K562 (cell line): ENCODE data around the gene PLOD1. TPM values are rescaled to one million over a fixed set of nuclear protein-coding genes. Genes with fewer than 3 reads are reported as not detected.
A peak's percentile ranks its signal among the peaks of the same experiment; 100 is the strongest.

Source experiments
- FOXA3 ChIP-seq, 2 experiments: fragments of 450-650 bp in 1 of 2; sonication (generic) in 1 of 2; formaldehyde crosslinking; IDR thresholded peaks in 1 of 2; conservative IDR thresholded peaks in 1 of 2; 2 replicates each; pipeline versions ENCODE4 v1.4.0 to v1.8.0; 2020 to 2022; ENCODE audit warnings: mild to moderate bottlenecking in 2 of 2, missing genetic modification reagents in 1 of 2
- GABPB2 ChIP-seq: fragments of 250-450 bp; sonication (Bioruptor Pico); conservative IDR thresholded peaks from 2 replicates; pipeline ENCODE4 v1.5.1; 2021; ENCODE audit warnings: mild to moderate bottlenecking
- HDAC8 ChIP-seq: fragments of 450-650 bp; IDR thresholded peaks from 2 replicates; pipeline ENCODE4 v1.6.1; 2016; ENCODE audit warnings: mild to moderate bottlenecking, missing genetic modification characterization, moderate library complexity, missing compliant biosample characterization
- polyA plus RNA-seq, 8 experiments: library from polyadenylated mRNA; depleted of rRNA in 4 of 8; stranded (reverse) in 5 of 8; unstranded in 3 of 8; fragments of >200 nt; fragmentation: Nextera tagmentation in 2 of 8; fragmentation: Illumina TruSeq in 1 of 8; extraction: Ambion mirVana in 2 of 8; extraction: Trizol in 1 of 8; gene quantifications; 2 replicates each; pipeline versions ENCODE4 v1.2.1 to v1.2.3, GENCODE V29; 2011 to 2014; ENCODE audit warnings: inconsistent platforms in 1 of 8, missing spikeins in 1 of 8
- total RNA-seq, 7 experiments: library from RNA; depleted of rRNA in 6 of 7; stranded (reverse); fragments of >200 nt in 6 of 7; fragmentation: Illumina TruSeq in 2 of 7; extraction: Trizol in 2 of 7; gene quantifications; 2 replicates each; pipeline versions ENCODE4 v1.2.1 to v1.2.3, GENCODE V29; 2011 to 2021; ENCODE audit warnings: low replicate concordance in 1 of 7
- TF ChIP-seq, protein P1 (sequence below): fragments of 200-600 bp; sonication (generic); IDR thresholded peaks from one replicate; pipeline ENCODE4 v1.6.1; 2012; ENCODE audit warnings: mild to moderate bottlenecking, low read depth, low read length, inconsistent platforms
- TF ChIP-seq, protein P2 (sequence below): fragments of 250-450 bp; sonication (Bioruptor Pico); IDR thresholded peaks from 2 replicates; pipeline ENCODE4 v1.4.0; 2020; ENCODE audit warnings: mild to moderate bottlenecking, moderate library complexity
- TF ChIP-seq, protein P3 (sequence below), 2 experiments: fragments of 450-650 bp in 1 of 2; sonication (generic) in 1 of 2; formaldehyde crosslinking in 1 of 2; IDR thresholded peaks in 1 of 2; conservative IDR thresholded peaks in 1 of 2; 2 replicates each; pipeline versions ENCODE4 v1.6.1 to v1.8.1; 2016 to 2023; ENCODE audit warnings: mild to moderate bottlenecking in 2 of 2, moderate library complexity in 2 of 2, inconsistent platforms in 1 of 2, missing genetic modification reagents in 1 of 2
- TF ChIP-seq, protein P4 (sequence below): fragments of 250-450 bp; sonication (Bioruptor Pico); IDR thresholded peaks from 2 replicates; pipeline ENCODE4 v1.8.0; 2021; ENCODE audit warnings: mild to moderate bottlenecking, moderate library complexity

PLOD1 gene
- total and polyA plus RNA-seq, 9 of the 15 experiments (the other 6 are each of a cell fraction or from before 2014, with no cell fraction given), result 16.6 to 90.8 (median 52.7) TPM

DNA sequence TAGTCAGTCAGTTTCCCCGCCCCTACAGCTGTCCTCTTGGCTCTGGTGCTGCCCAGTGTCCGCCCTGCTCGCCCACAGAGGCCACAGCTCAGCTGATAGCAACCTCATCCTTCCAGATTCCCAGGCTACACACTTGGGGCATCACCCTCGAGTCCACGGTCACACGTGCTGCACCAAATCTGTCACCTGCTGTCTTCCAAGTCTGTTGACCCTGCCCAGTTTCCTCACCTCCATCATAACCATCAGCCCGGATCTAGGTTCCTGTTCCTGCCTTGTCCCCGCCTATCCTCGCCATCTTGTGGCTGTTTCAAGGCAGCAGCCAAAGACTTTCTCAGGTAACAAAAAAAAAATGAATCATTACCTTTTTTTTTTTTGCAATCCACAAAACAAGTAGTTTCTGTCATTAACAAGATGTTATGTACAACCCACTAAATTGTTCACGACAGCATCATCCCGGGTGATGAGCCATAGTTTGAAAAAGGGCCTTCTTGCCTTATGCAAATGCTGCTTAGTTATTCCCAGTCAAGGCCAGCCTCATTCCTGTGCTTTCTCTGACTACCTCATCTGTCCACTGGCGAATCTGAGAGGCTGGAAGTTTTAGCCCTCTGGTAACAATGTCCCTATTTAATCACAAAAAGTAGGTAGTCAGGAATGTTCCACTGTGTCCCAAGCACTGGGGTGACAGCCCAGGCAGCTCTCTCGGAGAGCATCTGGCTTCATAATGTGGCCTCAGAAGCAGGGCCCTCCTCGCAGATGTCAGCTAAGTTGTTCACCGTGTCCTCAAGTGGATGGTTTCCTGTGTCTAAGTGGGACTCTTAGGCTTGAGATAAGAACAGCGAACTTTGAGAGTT is 79.8 kb downstream of the PLOD1 start (continued):
- TF ChIP-seq, protein P1, sequence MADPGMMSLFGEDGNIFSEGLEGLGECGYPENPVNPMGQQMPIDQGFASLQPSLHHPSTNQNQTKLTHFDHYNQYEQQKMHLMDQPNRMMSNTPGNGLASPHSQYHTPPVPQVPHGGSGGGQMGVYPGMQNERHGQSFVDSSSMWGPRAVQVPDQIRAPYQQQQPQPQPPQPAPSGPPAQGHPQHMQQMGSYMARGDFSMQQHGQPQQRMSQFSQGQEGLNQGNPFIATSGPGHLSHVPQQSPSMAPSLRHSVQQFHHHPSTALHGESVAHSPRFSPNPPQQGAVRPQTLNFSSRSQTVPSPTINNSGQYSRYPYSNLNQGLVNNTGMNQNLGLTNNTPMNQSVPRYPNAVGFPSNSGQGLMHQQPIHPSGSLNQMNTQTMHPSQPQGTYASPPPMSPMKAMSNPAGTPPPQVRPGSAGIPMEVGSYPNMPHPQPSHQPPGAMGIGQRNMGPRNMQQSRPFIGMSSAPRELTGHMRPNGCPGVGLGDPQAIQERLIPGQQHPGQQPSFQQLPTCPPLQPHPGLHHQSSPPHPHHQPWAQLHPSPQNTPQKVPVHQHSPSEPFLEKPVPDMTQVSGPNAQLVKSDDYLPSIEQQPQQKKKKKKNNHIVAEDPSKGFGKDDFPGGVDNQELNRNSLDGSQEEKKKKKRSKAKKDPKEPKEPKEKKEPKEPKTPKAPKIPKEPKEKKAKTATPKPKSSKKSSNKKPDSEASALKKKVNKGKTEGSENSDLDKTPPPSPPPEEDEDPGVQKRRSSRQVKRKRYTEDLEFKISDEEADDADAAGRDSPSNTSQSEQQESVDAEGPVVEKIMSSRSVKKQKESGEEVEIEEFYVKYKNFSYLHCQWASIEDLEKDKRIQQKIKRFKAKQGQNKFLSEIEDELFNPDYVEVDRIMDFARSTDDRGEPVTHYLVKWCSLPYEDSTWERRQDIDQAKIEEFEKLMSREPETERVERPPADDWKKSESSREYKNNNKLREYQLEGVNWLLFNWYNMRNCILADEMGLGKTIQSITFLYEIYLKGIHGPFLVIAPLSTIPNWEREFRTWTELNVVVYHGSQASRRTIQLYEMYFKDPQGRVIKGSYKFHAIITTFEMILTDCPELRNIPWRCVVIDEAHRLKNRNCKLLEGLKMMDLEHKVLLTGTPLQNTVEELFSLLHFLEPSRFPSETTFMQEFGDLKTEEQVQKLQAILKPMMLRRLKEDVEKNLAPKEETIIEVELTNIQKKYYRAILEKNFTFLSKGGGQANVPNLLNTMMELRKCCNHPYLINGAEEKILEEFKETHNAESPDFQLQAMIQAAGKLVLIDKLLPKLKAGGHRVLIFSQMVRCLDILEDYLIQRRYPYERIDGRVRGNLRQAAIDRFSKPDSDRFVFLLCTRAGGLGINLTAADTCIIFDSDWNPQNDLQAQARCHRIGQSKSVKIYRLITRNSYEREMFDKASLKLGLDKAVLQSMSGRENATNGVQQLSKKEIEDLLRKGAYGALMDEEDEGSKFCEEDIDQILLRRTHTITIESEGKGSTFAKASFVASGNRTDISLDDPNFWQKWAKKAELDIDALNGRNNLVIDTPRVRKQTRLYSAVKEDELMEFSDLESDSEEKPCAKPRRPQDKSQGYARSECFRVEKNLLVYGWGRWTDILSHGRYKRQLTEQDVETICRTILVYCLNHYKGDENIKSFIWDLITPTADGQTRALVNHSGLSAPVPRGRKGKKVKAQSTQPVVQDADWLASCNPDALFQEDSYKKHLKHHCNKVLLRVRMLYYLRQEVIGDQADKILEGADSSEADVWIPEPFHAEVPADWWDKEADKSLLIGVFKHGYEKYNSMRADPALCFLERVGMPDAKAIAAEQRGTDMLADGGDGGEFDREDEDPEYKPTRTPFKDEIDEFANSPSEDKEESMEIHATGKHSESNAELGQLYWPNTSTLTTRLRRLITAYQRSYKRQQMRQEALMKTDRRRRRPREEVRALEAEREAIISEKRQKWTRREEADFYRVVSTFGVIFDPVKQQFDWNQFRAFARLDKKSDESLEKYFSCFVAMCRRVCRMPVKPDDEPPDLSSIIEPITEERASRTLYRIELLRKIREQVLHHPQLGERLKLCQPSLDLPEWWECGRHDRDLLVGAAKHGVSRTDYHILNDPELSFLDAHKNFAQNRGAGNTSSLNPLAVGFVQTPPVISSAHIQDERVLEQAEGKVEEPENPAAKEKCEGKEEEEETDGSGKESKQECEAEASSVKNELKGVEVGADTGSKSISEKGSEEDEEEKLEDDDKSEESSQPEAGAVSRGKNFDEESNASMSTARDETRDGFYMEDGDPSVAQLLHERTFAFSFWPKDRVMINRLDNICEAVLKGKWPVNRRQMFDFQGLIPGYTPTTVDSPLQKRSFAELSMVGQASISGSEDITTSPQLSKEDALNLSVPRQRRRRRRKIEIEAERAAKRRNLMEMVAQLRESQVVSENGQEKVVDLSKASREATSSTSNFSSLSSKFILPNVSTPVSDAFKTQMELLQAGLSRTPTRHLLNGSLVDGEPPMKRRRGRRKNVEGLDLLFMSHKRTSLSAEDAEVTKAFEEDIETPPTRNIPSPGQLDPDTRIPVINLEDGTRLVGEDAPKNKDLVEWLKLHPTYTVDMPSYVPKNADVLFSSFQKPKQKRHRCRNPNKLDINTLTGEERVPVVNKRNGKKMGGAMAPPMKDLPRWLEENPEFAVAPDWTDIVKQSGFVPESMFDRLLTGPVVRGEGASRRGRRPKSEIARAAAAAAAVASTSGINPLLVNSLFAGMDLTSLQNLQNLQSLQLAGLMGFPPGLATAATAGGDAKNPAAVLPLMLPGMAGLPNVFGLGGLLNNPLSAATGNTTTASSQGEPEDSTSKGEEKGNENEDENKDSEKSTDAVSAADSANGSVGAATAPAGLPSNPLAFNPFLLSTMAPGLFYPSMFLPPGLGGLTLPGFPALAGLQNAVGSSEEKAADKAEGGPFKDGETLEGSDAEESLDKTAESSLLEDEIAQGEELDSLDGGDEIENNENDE, result peak; percentile 14
- TF ChIP-seq HDAC8, result no peak
- TF ChIP-seq, protein P2, sequence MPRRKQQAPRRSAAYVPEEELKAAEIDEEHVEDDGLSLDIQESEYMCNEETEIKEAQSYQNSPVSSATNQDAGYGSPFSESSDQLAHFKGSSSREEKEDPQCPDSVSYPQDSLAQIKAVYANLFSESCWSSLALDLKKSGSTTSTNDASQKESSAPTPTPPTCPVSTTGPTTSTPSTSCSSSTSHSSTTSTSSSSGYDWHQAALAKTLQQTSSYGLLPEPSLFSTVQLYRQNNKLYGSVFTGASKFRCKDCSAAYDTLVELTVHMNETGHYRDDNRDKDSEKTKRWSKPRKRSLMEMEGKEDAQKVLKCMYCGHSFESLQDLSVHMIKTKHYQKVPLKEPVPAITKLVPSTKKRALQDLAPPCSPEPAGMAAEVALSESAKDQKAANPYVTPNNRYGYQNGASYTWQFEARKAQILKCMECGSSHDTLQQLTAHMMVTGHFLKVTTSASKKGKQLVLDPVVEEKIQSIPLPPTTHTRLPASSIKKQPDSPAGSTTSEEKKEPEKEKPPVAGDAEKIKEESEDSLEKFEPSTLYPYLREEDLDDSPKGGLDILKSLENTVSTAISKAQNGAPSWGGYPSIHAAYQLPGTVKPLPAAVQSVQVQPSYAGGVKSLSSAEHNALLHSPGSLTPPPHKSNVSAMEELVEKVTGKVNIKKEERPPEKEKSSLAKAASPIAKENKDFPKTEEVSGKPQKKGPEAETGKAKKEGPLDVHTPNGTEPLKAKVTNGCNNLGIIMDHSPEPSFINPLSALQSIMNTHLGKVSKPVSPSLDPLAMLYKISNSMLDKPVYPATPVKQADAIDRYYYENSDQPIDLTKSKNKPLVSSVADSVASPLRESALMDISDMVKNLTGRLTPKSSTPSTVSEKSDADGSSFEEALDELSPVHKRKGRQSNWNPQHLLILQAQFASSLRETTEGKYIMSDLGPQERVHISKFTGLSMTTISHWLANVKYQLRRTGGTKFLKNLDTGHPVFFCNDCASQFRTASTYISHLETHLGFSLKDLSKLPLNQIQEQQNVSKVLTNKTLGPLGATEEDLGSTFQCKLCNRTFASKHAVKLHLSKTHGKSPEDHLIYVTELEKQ (CRISPR knock-in tag), result no peak
- TF ChIP-seq, protein P3, sequence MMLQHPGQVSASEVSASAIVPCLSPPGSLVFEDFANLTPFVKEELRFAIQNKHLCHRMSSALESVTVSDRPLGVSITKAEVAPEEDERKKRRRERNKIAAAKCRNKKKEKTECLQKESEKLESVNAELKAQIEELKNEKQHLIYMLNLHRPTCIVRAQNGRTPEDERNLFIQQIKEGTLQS (IDR thresholded peaks at IDR 0.05), result no peak
- TF ChIP-seq, protein P3 (CRISPR knock-in tag; conservative IDR thresholded peaks at IDR 0.05), result 0 out of 2 replicates have a peak, but pooled peaks have one; percentile 19
- 0 out of 4 replicates have a peak, but pooled peaks of 1 of the 2 experiments have one; percentile 15 for TF ChIP-seq FOXA3 (CRISPR knock-in tag; conservative IDR thresholded peaks at IDR 0.05 in 1 of 2, IDR thresholded peaks at IDR 0.05 in 1 of 2)
- TF ChIP-seq GABPB2, result no peak
- TF ChIP-seq, protein P4, sequence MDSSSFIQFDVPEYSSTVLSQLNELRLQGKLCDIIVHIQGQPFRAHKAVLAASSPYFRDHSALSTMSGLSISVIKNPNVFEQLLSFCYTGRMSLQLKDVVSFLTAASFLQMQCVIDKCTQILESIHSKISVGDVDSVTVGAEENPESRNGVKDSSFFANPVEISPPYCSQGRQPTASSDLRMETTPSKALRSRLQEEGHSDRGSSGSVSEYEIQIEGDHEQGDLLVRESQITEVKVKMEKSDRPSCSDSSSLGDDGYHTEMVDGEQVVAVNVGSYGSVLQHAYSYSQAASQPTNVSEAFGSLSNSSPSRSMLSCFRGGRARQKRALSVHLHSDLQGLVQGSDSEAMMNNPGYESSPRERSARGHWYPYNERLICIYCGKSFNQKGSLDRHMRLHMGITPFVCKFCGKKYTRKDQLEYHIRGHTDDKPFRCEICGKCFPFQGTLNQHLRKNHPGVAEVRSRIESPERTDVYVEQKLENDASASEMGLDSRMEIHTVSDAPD (CRISPR knock-in tag), result no peak
